Coronary artery (tissue), 2 donors: Measurements from ENCODE around the gene GPX6.
"Not testable (repeated sequence)": the region's sequence is repeated elsewhere in the genome, so short reads cannot be mapped to it uniquely, and the experiment has no call there.

Source experiments
- DNase-seq: peaks from one replicate; pipeline ENCODE4 v3.0.0-alpha.2; 2017; ENCODE audit warnings: low spot score
- H3K27ac ChIP-seq, 2 donors: fragments of 200-600 bp; sonication (generic); one replicate each; pipeline ENCODE4 v1.5.1; 2016 to 2019
- H3K4me3 ChIP-seq: fragments of 200-600 bp; sonication (generic); 2 replicates; pipeline ENCODE4 v1.5.1; 2016; ENCODE audit warnings: mild to moderate bottlenecking, moderate library complexity
- TF ChIP-seq, protein P1 (sequence below): fragments of 200-600 bp; sonication (generic); IDR thresholded peaks from one replicate; pipeline ENCODE4 v1.5.1; 2019; ENCODE audit warnings: antibody characterized with exemption

The GPX6 gene

DNA sequence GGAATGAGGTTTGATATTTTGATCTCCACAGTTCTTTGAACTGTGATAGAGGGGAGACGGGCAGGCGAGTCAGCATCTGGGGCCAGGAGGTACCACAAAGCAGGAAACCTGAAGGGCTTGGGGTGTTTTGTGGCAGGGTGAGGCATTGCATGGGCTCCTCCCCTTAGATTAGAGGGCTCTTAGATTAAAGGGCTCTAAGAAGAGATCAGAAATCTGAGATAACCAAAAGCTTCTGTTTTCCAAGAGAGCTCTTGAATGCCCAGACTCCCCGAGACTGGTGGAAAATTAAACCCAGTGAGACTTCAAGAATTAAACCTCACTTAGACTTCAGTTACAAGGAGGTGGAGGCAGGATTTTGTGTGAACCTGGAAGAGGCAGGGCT, 7.6 kb upstream of the GPX6 start:
- DNase-seq = no peak
- H3K4me3 ChIP-seq = no peak overlapping the region
- no peak overlapping the region for H3K27ac ChIP-seq
- TF ChIP-seq, protein P1, sequence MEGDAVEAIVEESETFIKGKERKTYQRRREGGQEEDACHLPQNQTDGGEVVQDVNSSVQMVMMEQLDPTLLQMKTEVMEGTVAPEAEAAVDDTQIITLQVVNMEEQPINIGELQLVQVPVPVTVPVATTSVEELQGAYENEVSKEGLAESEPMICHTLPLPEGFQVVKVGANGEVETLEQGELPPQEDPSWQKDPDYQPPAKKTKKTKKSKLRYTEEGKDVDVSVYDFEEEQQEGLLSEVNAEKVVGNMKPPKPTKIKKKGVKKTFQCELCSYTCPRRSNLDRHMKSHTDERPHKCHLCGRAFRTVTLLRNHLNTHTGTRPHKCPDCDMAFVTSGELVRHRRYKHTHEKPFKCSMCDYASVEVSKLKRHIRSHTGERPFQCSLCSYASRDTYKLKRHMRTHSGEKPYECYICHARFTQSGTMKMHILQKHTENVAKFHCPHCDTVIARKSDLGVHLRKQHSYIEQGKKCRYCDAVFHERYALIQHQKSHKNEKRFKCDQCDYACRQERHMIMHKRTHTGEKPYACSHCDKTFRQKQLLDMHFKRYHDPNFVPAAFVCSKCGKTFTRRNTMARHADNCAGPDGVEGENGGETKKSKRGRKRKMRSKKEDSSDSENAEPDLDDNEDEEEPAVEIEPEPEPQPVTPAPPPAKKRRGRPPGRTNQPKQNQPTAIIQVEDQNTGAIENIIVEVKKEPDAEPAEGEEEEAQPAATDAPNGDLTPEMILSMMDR = no peak

DNA sequence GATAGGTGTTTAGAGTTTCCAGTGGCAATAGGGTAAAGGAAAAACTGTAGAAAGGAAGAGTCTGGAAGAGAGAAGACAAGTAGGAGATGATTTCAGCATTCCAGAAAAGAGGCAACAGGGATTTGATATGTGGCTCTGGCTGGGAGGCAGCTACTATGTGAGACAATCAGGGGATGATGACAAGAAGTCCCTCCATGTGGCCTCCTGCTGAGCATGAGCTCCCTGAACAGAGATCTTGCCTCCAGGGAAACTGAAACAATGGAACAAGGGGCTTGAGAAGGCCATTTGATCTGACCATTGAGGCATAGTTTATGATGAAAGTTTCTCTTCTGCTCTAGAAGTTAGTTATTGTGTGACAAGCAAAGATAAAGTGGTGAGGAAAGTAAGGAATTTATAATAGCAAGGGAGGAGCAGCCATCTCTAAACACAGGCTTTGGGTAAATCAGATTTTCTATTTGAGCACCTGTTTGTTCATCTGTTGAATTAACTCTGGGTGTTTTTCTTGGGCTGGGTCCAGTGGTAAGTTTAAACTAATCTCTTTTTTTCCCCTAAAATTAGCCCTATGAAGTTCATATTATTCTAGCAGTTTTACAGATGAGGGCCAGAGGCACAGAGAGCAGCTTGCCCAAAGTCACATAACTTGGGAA, 7.1 kb upstream of the GPX6 start:
- TF ChIP-seq, protein P1 = no peak
- H3K27ac ChIP-seq = no peak overlapping the region
- H3K4me3 ChIP-seq = no peak overlapping the region
- DNase-seq = no peak

DNA sequence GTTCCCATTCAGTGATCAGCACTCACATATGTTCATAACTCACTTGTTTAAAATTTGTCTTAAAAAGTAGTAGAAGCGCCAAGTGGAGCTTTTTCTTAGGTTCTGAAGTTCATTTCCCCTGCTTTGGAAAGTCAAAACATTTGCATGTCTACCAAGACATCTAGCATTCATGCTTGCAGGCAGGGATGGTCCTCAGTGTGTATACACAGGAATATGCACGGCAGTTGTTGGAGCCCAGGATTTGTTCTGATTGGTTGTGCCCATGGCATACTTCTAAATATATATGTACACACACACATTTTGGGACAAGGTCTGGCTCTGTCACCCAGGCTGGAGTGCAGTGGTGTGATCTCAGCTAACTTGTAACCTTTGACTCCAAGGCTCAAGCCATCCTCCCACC, 2.4 kb upstream of the GPX6 start:
- TF ChIP-seq, protein P1 = no peak
- no peak for DNase-seq
- no peak overlapping the region for H3K27ac ChIP-seq
- no peak overlapping the region for H3K4me3 ChIP-seq

DNA sequence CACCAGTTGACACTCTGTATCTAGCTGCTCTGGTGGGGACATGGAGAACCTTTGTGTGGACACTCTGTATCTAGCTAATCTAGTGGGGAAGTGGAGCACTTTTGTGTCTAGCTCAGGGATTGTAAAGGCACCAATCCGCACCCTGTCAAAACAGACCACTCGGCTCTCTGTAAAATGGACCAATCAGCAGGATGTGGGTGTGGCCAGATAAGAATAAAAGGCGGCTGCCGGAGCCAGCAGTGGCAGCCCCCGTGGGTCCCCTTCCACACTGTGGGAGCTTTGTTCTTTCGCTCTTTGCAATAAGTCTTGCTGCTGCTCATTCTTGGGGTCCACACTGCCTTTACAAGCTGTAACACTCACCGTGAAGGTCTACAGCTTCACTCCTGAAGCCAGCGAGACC, 3.2 kb downstream of the GPX6 start:
- H3K27ac ChIP-seq, DNase-seq, H3K4me3 ChIP-seq: not testable (repeated sequence)

DNA sequence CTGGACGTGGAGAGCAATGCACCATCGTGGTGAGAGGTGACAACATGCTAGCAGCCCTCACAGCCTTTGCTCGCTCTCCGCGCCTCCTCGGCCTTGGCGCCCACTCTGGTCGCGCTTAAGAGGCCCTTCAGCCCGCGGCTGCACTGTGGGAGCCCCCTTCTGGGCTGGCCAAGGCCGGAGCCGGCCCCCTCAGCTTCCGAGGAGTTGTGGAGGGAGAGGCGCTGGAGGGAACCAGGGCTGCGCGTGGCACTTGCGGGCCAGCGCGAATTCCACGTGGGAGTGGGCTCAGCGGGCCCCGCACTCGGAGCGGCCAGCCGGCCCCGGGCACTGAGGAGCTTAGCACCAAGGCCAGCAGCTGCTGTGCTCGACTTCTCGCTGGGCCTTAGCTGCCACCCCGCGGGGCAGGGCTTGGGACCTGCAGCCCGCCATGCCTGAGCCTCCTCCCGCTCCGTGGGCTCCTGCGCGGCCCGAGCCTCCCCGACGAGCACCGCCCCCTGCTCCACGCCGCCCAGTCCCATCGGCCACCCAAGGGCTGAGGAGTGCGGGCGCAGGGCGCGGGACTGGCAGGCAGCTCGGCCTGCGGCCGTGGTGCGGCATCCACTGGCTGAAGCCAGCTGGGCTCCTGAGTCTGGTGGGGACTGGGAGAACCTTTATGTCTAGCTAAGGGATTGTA, 3.8 kb downstream of the GPX6 start:
- DNase-seq = no peak
- TF ChIP-seq, protein P1 = no peak
- H3K4me3 ChIP-seq = no peak overlapping the region
- no peak overlapping the region for H3K27ac ChIP-seq

DNA sequence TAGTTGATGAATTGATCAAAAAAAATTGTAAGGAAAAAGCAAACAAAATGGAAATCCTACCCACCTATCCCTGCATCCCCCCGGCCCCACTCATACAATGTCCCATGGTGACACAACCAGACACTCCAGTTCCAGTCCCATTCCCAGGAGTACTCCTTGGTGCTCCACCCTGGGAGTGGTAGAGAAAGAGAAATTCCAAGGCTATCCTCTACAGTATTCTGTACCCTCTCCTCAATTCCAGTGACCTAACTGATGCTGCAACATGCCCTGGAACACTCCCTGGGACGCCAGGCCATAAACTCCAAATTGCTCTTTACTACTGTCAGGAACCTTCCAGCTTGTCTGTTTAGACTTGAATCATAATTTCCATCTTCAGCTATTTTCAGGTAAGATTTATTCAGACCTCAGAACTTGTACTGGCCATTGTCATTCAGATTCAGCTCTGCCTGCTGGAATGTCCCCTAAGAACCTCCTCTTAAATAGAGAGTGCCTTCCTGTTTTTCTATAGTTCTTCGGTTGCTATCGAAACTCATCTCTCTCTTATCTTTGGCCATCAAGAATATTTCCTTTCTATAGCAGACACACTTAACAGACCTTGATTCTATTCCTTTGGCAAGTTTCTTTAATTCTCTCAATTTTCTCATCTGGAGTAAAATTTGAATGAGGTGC, 8.7 kb downstream of the GPX6 start:
- no peak for DNase-seq
- Histone ChIP-seq H3K27ac (no peak overlapping the region), H3K4me3 (no peak overlapping the region)
- TF ChIP-seq, protein P1 = no peak

DNA sequence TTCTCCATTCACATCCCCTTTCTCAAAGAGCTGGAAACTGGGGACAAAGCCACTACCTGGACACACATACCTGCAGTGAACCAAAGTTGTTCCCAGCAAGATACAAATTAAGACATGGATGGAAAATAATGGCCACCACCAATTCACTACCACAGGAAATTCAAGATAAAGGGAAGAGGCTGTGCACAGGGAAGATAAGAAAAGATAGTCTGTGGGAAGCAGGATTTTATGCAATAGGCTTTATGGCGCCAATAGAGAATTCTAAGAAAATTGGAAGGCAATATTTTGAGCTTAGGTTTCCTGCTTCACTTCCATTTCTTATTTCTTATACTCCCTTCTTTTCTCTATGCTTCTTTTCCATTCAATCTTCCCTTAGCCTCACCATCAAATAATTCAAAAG, 9.9 kb downstream of the GPX6 start:
- no peak overlapping the region for H3K27ac ChIP-seq
- no peak for DNase-seq
- H3K4me3 ChIP-seq = no peak overlapping the region
- TF ChIP-seq, protein P1 = no peak

DNA sequence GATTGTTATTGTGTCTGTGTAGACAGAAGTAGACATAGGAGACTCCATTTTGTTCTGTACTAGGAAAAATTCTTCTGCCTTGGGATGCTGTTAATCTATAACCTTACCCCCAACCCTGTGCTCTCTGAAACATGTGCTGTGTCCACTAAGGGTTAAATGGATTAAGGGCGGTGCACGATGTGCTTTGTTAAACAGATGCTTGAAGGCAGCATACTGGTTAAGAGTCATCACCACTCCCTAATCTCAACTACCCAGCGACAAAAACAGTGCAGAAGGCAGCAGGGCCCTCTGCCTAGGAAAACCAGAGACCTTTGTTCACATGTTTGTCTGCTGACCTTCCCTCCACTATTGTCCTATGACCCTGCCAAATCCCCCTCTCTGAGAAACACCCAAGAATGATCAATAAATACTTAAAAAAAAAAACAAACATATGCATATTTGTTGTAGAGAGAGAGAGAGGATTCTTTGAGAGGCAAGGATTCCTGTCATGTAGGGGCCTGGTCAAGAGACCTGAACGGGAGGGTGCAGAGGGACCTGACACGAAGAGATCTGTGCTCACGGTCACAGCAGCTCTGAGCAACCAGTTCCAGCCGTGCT, 12.8 kb downstream of the GPX6 start:
- H3K4me3 ChIP-seq, H3K27ac ChIP-seq, DNase-seq: not testable (repeated sequence)

DNA sequence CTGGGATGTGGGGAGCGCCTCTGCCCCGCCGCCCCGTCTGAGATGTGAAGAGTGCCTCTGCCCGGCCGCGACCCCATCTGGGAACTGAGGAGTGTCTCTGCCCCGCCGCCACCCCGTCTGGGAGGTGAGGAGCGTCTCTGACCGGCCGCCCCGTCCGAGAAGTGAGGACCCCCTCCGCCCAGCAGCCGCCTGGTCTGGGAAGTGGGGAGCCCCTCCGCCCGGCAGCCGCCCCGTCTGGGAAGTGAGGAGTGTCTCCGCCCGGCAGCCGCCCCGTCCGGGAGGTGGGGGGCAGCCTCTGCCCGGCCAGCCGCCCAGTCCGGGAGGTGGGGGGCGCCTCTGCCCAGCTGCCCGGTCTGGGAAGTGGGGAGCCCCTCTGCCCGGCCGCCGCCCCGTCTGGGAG, 13.5 kb downstream of the GPX6 start:
- H3K4me3 ChIP-seq, DNase-seq, H3K27ac ChIP-seq: not testable (repeated sequence)
